NCI-H82 treated with DMSO at 0.1 percent for 48 hours (cell line): ENCODE results near the gene AHI1.

Experiments
- DNase-seq: peaks from one replicate; lab custom pipeline; 2025; ENCODE audit not compliant: unreplicated experiment; lab: John Stamatoyannopoulos, UW

The AHI1 gene

DNA sequence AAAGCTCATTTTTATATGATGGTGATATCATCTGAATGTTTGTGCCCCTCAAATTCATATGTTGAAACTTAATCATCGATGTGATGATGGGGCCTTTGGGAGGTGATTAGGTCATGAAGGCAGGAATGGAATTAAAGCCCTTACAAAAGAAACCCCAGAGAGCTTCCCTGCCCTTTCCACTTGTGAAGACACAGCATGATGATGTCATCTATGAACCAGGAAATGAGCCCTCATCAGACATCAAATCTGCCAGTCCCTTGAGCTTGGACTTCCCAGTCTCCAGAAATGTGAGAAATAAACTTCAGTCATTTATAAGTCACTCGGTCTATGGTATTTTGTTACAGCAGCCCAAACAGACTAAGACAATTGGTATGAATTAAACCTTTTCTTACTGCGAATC lies 163.4 kb downstream of the AHI1 start:
- DNase-seq: no peak

DNA sequence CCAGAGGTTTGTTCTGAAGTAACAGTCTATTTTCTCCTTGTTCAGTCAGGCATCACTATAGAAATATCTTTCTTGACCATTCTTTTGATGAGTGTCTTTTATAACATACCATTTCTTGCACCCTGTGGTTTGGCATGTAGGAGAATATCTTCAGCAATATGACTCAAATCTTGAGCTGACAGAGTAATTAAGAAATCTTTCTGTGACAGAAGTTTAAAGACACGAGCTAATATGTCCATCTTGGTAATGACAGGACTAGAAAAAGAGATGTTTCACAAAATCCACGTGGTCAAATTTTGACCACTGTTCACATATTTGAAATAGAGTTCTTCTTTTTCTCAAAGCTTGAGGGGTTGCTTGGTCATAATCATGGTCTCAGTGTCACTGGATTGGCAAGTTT lies 166.5 kb downstream of the AHI1 start:
- DNase-seq: no peak

GRCh38 chr6:135329851-135330803 lies 167.4 kb downstream of the AHI1 start:
- DNase-seq: no peak

DNA sequence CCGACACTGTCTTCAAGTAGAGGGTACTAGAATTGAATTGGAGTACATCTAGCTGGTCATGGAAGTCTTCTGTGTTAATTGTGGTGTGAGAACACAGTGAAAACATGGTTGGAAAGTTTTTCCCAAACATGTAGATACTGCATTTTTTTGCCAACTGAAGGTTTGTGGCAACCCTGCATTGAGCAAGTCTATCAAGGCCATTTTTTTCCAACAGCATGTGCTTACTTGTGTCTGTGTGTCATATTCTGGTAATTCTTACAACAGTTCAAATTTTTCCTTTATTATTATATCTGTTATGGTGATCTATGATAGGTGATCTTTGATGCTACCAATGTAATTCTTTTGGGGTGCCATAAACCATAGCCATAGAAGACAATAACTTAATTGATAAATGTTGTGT lies 169.4 kb downstream of the AHI1 start:
- no peak for DNase-seq

DNA sequence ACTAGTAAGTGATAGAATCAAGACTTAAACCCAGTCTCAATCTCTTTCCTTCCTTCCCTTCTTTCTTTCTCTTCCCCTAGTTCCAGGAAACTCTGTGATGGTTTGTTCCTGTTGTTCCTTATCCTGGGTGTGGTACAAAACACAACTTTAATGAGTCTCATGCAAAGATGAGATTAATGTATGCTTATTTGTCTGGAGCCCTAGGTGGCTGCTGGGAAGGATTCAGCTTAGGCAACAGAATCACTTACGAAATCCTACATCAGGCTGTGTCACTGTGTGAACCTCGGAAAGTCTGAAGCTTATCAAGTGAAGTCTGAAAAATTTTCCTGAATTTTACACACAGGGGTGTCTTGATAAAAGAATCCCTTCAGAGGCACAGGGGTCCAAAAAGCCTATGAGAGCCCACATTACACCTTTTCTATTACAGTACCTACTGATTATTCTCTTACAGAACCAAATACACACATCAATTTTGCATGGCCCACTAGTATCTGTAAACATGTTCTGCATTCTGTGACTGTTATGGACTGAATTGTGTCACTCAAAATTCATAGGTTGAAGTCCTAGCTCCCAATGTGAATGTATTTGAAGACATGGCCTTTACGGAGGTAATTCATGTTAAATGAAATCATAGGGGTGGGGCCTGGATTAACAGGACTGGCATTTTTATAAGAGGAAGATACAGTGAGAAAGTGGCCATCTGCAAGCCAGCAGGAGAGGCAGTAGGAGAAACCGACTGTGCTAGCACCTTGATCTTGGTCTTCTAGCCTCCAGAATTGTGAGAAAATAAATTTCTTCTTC lies 171.7 kb downstream of the AHI1 start:
- no peak for DNase-seq

DNA sequence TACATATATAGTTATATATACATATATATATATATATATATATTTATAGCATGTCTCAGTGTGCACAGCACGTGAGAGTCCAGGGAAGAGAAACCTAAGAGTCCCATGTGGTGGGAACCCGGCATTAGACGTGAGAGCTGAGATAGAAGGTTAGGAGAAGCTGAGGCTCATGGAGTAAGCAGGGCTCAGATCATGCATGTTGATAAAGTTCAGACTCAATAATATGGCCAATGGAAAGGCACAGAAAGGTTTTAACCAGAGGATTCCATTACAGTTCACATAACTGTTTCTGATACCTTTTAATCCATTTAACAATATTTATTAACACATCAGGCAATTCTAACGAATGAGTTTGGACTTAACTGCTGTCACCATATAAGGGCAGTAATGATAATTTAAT lies 173.0 kb downstream of the AHI1 start:
- DNase-seq: no peak

DNA sequence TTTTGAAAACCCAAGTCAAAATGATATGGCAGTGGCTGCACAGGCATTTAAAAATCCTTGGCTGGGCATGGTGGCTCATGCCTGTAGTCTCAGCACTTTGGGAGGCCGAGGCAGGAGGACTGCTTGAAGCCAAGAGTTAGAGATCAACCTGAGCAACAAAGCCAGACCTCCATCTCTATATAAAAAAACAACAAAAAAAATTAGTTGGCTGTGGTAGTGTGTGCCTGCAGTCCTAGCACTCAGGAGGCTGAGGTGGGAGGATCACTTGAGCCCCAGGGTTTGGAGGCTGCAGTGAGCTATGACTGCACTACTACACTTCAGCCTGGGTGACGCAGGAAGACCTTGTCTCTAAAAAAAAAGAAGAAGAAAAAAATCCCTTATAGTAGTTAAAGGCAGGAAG lies 173.6 kb downstream of the AHI1 start:
- no peak for DNase-seq

DNA sequence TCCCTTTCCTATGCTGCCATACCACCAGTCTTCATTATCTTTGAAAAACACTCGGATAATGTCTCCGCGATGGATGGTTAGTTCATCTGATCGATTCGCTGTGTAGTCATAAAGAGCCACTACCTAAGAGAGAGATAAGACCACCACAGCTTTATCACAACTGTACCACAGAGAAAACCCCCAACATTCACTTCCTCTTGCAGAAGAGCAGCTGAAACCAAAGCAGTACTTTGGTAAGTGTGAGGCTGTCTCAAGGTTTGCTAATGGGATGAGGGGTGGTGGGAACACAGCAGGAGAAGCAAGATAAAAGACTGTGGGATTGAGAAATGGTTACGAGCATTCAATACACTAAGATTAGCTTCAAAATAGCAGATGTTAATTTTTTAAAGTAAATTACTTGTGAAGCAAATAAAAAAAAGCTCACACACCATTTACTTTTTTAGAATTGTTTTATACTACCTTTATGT lies 174.3 kb downstream of the AHI1 start:
- DNase-seq: no peak

- no peak for DNase-seq
Measured at GRCh38 chr6:135322427-135323201, 174.9 kb downstream of the AHI1 start.

- no peak for DNase-seq
Measured at GRCh38 chr6:135320721-135321621, 176.6 kb downstream of the AHI1 start.

- no peak for DNase-seq
Measured at GRCh38 chr6:135319819-135320218, 177.7 kb downstream of the AHI1 start.

GRCh38 chr6:135318738-135319469 lies 178.6 kb downstream of the AHI1 start:
- DNase-seq: no peak

- no peak for DNase-seq
Measured at GRCh38 chr6:135314543-135314942, 183.0 kb downstream of the AHI1 start.

- DNase-seq: no peak
Measured at GRCh38 chr6:135311446-135312200, 185.9 kb downstream of the AHI1 start.

DNA sequence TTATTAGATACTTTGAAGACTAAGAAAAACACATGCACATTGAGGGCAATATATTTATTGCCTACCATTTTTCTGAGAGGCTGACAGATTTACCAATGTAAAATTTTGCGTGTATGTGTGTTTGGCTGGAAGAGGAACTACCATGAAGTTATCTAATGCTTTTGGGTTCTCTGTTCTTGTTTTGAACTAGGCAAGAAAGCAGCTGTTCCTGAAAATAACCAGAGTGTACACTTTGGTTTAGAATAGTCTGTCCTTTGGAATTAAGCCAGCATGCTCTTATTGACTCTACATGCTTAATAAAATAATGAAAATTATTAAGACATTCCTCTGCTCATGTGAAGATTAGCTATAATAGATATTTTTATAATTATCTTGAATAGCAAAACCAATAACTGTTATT lies 187.2 kb downstream of the AHI1 start:
- no peak for DNase-seq

- DNase-seq: no peak
Measured at GRCh38 chr6:135306740-135307420, 190.7 kb downstream of the AHI1 start.

DNA sequence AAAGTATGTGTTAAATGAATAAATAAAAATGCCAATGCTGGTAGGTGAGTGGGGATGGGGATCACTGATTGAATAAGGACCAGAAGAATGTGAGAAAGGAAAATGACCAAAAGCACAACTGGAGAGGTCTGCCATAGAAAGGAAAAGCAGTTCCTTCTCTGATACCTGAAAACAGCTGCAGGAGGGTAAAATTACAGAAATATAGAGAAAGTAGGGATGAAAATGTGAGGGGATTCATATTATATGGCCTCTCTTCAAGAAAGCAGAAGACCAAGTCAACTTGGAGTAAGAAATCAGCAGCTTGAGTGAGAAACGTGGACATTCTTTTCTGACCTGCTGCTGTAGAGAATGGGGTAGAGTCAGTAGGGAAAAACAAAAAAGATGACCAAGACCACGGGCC lies 191.4 kb downstream of the AHI1 start:
- DNase-seq: no peak

DNA sequence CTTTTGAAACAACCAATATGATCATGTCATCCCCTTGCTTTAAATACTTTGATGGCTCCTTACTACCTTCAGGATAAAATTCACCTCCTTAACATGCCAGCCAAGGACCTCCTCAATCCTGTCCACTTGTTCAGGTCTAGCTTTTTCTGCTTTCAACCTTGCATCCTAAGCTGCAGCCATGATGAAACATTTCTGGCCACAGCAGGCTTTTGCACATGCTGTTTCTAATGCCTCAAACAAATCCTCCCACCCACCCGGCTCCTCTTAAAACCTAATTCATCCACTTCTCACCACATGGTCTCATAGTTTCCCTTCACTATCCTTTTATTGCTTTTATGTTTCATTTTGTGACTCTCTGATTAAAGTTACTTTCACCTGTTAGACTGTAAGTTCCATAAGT lies 191.9 kb downstream of the AHI1 start:
- DNase-seq: no peak
